ENCODE data around the gene SRPRA. TPM values are rescaled to one million over a fixed set of nuclear protein-coding genes. Genes with fewer than 3 reads are reported as not detected.

Gene SRPRA
- polyA plus RNA-seq, 1 donor from 2014 or later = 24.9 TPM

DNA sequence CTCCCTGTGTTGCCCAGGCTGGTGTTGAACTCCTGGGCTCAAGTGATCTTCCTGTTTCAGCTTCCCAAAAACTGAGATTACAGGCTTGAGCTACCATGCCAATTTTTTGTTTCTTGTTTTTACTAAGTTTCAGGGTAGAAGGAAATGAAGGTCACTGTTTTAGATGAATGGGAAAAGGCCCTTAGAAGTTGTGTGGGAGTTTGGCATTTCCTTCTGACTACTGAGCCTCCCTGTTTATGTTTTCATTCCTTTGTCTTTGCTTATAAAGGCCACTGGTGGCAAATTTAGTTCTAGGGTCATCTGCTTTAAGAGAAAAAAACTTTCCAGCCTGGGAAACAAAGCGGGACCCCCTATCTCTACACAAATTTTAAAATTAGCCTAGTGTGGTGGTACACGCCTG lies 22.1 kb downstream of the SRPRA start:
- H4K20me1 ChIP-seq (ENCODE audit: insufficient read depth) = no peaks in the 10 kb centered on the region
- H3F3A ChIP-seq (ENCODE audit: insufficient read depth, low read length, poor library complexity, severe bottlenecking) = no peaks in the 10 kb centered on the region
- no peaks in the 10 kb centered on the region for H3K9me2 ChIP-seq (ENCODE audit: insufficient read depth, low read length)
- no peak overlapping the region for H3K4me3 ChIP-seq (ENCODE audit: low read length)
- no peaks in the 10 kb centered on the region for H3K79me2 ChIP-seq (replicated peaks; ENCODE audit: insufficient read depth, low read length)
- H3K36me3 ChIP-seq (ENCODE audit: insufficient read depth, low read length) = peaks cover 15% of the 10 kb centered on the region
- H3K9ac ChIP-seq (ENCODE audit: low read length) = no peak overlapping the region
- H3K27ac ChIP-seq (ENCODE audit: low read length) = no peak overlapping the region
- H3K4me2 ChIP-seq (ENCODE audit: low read length) = no peak overlapping the region
- no peak overlapping the region for H2AFZ ChIP-seq (ENCODE audit: low read depth, low read length)
- H3K9me3 ChIP-seq (ENCODE audit: low read length) = no peaks in the 10 kb centered on the region
- no peak for TF ChIP-seq EZH2 (IDR thresholded peaks at IDR 0.05; ENCODE audit: borderline replicate concordance, insufficient read depth, low read length, poor library complexity, severe bottlenecking)
- no peak for TF ChIP-seq RAD21 (conservative IDR thresholded peaks at IDR 0.05)
- TF ChIP-seq EP300 (conservative IDR thresholded peaks at IDR 0.05; ENCODE audit: poor library complexity, severe bottlenecking) = no peak
- TF ChIP-seq CTCF (IDR thresholded peaks at IDR 0.05; ENCODE audit: poor library complexity, severe bottlenecking) = no peak
- no peak for TF ChIP-seq MXI1 (conservative IDR thresholded peaks at IDR 0.05; ENCODE audit: poor library complexity, severe bottlenecking)
- no peak for TF ChIP-seq SMC3 (conservative IDR thresholded peaks at IDR 0.05; ENCODE audit: poor library complexity)
- no peak for TF ChIP-seq TAF1 (IDR thresholded peaks at IDR 0.05; ENCODE audit: low read depth)
- no peak for TF ChIP-seq POLR2AphosphoS5 (IDR thresholded peaks at IDR 0.05)
- TF ChIP-seq REST (IDR thresholded peaks at IDR 0.05; ENCODE audit: borderline replicate concordance) = no peak
- H3K27me3 ChIP-seq (ENCODE audit: insufficient read depth, low read depth, low read length) = no peaks in the 10 kb centered on the region

DNA sequence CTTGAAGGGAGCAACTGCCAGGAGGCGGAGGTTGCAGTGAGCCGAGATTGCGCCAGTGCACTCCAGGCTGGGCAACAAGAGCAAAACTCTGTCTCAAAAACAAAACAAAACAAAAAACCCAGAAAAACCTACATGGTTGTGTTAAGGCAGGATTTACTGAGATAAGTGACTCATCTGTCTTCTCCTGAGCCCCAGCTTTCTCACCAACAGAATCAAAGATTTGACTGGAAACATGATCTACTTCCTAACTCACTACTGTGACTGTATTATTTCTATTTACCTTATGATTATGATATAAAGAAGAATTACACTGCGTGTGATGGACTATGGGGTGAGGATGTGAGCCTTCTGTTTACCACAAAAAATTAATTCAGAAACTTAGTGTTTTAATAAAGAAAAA lies 35.3 kb downstream of the SRPRA start:
- H3K4me3 ChIP-seq (ENCODE audit: low read length) = no peak overlapping the region
- no peaks in the 10 kb centered on the region for H3K27me3 ChIP-seq (ENCODE audit: insufficient read depth, low read depth, low read length)
- no peaks in the 10 kb centered on the region for H3K79me2 ChIP-seq (replicated peaks; ENCODE audit: insufficient read depth, low read length)
- no peak overlapping the region for H3K4me2 ChIP-seq (ENCODE audit: low read length)
- H2AFZ ChIP-seq (ENCODE audit: low read depth, low read length) = no peak overlapping the region
- H3K27ac ChIP-seq (ENCODE audit: low read length) = no peak overlapping the region
- no peaks in the 10 kb centered on the region for H3K9me2 ChIP-seq (ENCODE audit: insufficient read depth, low read length)
- no peak overlapping the region for H3K9ac ChIP-seq (ENCODE audit: low read length)
- no peaks in the 10 kb centered on the region for H3K9me3 ChIP-seq (ENCODE audit: low read length)
- no peaks in the 10 kb centered on the region for H3K36me3 ChIP-seq (ENCODE audit: insufficient read depth, low read length)
- no peaks in the 10 kb centered on the region for H3F3A ChIP-seq (ENCODE audit: insufficient read depth, low read length, poor library complexity, severe bottlenecking)
- TF ChIP-seq RAD21 (conservative IDR thresholded peaks at IDR 0.05) (no peak), SMC3 (conservative IDR thresholded peaks at IDR 0.05; ENCODE audit: poor library complexity) (no peak)
- no peaks in the 10 kb centered on the region for H4K20me1 ChIP-seq (ENCODE audit: insufficient read depth)

DNA sequence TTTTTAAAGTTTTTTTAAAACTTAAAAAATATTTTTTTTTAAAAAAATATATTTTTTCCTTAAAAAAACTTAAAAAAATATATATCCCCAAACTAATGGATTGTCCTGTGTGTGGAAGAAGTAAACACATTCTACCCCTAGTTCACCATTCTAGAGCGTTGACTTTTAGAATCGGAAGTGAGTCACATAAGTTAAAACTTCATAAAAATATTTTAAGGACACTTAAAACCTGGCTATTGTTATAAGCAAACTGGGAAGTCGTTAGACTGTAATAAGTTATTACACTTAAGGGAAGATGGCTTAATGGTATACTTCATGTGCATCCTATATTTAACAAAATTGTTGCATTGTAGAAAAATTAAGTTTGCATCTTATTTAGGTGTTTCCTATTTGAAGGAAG lies 36.0 kb downstream of the SRPRA start:
- Histone ChIP-seq H3K4me3 (ENCODE audit: low read length) (no peak overlapping the region), H4K20me1 (ENCODE audit: insufficient read depth) (no peaks in the 10 kb centered on the region), H3K9me2 (ENCODE audit: insufficient read depth, low read length) (no peaks in the 10 kb centered on the region), H3K27ac (ENCODE audit: low read length) (no peak overlapping the region), H3F3A (ENCODE audit: insufficient read depth, low read length, poor library complexity, severe bottlenecking) (no peaks in the 10 kb centered on the region), H3K4me2 (ENCODE audit: low read length) (no peak overlapping the region), H3K9me3 (ENCODE audit: low read length) (no peaks in the 10 kb centered on the region), H3K9ac (ENCODE audit: low read length) (no peak overlapping the region), H3K79me2 (replicated peaks; ENCODE audit: insufficient read depth, low read length) (no peaks in the 10 kb centered on the region), H3K27me3 (ENCODE audit: insufficient read depth, low read depth, low read length) (no peaks in the 10 kb centered on the region), H2AFZ (ENCODE audit: low read depth, low read length) (no peak overlapping the region), H3K36me3 (ENCODE audit: insufficient read depth, low read length) (no peaks in the 10 kb centered on the region)
- TF ChIP-seq EP300 (conservative IDR thresholded peaks at IDR 0.05; ENCODE audit: poor library complexity, severe bottlenecking) = no peak
- no peak for TF ChIP-seq REST (IDR thresholded peaks at IDR 0.05; ENCODE audit: borderline replicate concordance)
- no peak for TF ChIP-seq TAF1 (IDR thresholded peaks at IDR 0.05; ENCODE audit: low read depth)
- no peak for TF ChIP-seq MXI1 (conservative IDR thresholded peaks at IDR 0.05; ENCODE audit: poor library complexity, severe bottlenecking)
